IPS DF 6.9 (cell line): Measurements from ENCODE around the gene WDR70.
"Not testable (repeated sequence)": the region's sequence is repeated elsewhere in the genome, so short reads cannot be mapped to it uniquely, and the experiment has no call there.

Experiments
- DNase-seq: peaks from one replicate; pipeline ENCODE4 v3.0.0-alpha.2; 2013; ENCODE audit warnings: low read depth, low spot score
- H3K27ac ChIP-seq: one replicate; pipeline ENCODE4 v1.5.1; 2013; ENCODE audit warnings: low read length, control low read depth
- H3K27me3 ChIP-seq: 2 replicates; pipeline ENCODE4 v1.6.1; 2013; ENCODE audit warnings: mild to moderate bottlenecking, low read length; ENCODE audit not compliant: control insufficient read depth, insufficient read depth
- H3K36me3 ChIP-seq: 2 replicates; pipeline ENCODE4 v1.6.1; 2013; ENCODE audit warnings: low read length; ENCODE audit not compliant: control insufficient read depth, insufficient read depth
- H3K4me1 ChIP-seq: 2 replicates; pipeline ENCODE4 v1.6.1; 2013; ENCODE audit warnings: low read length; ENCODE audit not compliant: control insufficient read depth, insufficient read depth
- H3K4me3 ChIP-seq: 2 replicates; pipeline ENCODE4 v1.5.1; 2013; ENCODE audit warnings: mild to moderate bottlenecking, low read length
- H3K9me3 ChIP-seq: 2 replicates; pipeline ENCODE4 v1.6.1; 2013; ENCODE audit warnings: low read length, inconsistent platforms; ENCODE audit not compliant: control insufficient read depth, insufficient read depth
- WGBS: extraction: QIAGEN DNeasy Blood & Tissue Kit; methylation state at CpG from one replicate; pipeline ENCODE4 v1.1.7; 2013; ENCODE audit warnings: mixed read lengths, missing lambda C conversion rate; ENCODE audit not compliant: insufficient read length, insufficient coverage; 5-methylcytosine and 5-hydroxymethylcytosine counted together

Gene WDR70

DNA sequence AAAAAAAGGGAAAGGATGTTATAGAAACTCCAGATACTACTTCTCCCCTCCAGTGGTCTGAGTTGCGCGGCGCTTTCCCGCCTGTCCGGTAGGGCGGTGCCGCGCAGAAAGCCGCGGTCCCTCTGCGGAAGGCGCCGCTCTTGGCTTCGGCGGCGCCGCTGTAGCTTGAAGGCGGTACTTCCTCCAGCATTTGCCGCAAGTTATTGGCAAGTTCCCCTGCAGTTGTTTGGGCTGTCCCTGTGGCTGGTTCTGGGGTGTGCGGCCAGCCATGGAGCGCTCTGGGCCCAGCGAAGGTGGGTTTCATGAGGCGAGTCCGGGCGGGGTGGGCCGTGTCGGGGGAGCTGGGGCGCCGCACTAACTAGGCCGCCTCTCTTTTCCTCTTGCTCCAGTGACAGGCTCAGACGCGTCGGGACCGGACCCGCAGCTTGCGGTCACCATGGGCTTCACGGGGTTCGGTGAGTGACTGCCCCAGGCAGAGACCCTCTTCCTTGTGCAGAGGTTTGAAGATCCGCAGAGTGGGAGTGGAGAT is at the start of gene WDR70:
Gene WDR70, plus strand, starts transcription at position 219 of the 529 bp plus-strand sequence. Its CDS starts 50 bp downstream, at position 269.
- H3K4me3 ChIP-seq: peak within 1 kb of the TSS; percentile 46
- no CpG with 5 or more reads among the region's 39 CpGs for WGBS
- H3K9me3 ChIP-seq, H3K4me1 ChIP-seq, H3K27me3 ChIP-seq, H3K36me3 ChIP-seq, H3K27ac ChIP-seq: not testable (repeated sequence)
- DNase-seq: peak; percentile 67

DNA sequence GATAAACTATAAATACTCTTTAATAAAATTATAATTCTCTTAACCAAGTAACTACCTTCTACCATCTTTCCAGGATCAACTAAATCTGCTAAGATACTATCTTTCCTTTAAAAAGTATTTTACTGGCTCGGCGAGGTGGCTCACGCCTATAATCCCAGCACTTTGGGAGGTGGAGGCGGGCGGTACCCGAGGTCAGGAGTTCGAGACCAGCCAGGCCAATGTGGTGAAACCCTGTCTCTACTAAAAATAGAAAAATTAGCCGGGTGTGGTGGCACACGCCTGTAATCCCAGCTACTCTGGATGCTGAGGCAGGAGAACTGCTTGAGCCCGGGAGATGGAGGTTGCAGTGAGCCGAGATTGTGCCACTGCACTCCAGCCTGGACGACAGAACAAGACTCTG is 44.4 kb upstream of the WDR70 start:
- not testable (repeated sequence) for H3K36me3 ChIP-seq, H3K4me3 ChIP-seq, DNase-seq, H3K4me1 ChIP-seq, H3K9me3 ChIP-seq, H3K27ac ChIP-seq, H3K27me3 ChIP-seq
- no CpG with 5 or more reads among the region's 12 CpGs for WGBS

DNA sequence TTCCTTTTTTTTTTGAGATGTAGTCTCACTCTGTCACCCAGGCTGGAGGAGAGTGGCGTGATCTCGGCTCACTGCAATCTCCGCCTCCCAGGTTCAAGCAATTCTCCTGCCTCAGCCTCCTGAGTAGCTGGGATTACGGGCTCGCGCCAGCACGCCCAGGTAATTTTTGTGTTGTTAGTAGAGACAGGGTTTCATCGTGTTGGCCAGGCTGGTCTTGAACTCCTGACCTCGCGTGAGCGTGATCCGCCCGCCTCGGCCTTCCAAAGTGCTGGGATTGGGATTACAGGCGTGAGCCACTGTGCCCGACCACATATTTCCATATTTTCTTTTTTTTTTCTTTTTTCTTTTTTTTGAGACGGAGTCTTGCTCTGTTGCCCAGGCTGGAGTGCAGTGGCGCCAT is 36.4 kb upstream of the WDR70 start:
- peaks cover 13% of the 10 kb centered on the region; the same call in 1 of the 2 replicates for H3K36me3 ChIP-seq
- not testable (repeated sequence) for H3K9me3 ChIP-seq, H3K4me3 ChIP-seq, DNase-seq, H3K4me1 ChIP-seq, H3K27ac ChIP-seq, H3K27me3 ChIP-seq
- whole genome bisulfite sequencing: no CpG with 5 or more reads among the region's 18 CpGs

DNA sequence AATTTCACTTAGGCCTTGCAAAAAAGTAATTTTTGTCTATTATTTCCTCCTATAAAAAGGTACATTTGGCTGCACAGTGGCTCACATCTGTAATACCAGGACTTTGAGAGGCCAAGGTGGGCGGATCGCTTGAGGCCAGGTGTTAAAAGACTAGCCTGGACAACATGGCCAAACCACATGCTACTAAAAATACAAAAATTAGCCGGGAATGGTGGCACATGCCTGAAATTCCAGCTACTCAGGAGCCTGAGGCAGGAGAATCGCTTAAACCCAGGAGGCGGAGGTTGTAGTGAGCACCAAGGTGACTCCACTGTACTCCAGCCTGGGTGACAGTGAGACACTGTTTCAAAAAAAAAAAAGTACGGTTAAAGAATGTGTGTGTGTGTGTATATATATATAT is 24.0 kb upstream of the WDR70 start:
- no peak for DNase-seq
- Histone ChIP-seq H3K9me3 (no peaks in the 10 kb centered on the region), H3K36me3 (peaks cover 5% of the 10 kb centered on the region; the same call in 1 of the 2 replicates), H3K27me3 (no peaks in the 10 kb centered on the region), H3K4me1 (no peaks in the 10 kb centered on the region), H3K27ac (no peak overlapping the region), H3K4me3 (no peak overlapping the region)
- 100% methylated on average over 1 of the region's 6 CpGs for WGBS

DNA sequence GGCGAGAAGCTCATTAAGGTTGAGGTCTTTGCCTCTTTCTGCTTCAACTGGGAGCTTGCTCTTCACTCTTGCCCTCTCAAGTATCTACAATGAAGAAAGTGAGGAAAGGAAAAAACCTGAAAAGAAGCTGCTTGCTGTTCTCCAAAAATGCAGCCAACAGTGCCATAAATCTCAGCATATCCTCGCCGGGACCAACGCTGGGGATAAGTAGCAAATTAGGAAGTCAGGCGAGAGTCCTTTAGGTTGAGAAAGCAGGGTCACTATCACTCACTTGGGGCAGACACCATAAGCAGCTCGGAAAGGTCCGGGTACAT is 8.6 kb upstream of the WDR70 start:
- Histone ChIP-seq H3K27ac (no peak overlapping the region), H3K4me3 (peak overlapping the region; percentile 86; the same call in 1 of the 2 replicates), H3K4me1 (no peaks in the 10 kb centered on the region), H3K9me3 (no peaks in the 10 kb centered on the region), H3K27me3 (no peaks in the 10 kb centered on the region), H3K36me3 (no peaks in the 10 kb centered on the region)
- no CpG with 5 or more reads among the region's 7 CpGs for WGBS
- DNase-seq: no peak

DNA sequence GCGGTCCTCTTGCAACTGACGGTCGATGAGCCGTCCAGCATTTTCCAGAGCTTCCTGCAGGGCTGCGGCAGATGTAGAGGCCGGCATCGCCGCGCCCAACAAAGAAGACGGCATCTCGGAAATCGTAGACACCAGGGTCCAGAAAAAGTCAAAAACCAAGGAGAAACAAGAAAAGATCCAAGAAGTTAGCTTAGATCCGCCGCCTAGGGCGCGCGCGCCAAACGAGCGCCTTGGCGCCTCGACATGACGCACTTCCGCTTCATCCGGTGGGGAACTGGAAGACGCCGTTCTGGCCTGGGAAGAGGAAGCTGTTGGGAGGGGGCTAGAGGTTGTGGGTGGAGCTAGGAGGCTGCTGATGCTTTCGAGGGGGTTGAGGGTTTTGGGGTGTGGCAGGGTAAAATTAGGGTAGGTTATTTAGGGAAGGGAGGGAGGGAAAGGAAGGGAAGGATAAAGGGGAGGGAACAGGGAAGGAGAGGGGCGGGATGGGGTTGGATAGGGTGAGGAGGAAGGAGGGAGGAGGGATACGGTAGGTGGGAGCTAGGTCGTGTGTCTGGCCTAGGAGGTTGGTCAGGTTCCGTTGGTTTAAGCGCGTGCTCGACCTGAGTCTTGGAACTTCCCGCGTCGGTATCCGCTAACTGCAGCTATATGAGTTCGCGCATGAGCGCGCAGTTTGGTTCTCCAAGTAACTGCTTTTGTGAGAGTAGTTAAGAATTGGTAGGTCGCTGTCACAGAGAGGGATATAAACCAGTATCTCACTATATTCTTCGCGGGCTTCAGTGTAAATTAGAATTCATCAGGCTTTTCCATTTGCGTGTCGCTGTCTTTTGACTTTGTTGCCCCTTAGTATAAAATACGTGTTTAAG is 8.0 kb upstream of the WDR70 start, which contains the start of gene NUP155:
Gene NUP155, minus strand, starts transcription at position 243 of the 863 bp plus-strand sequence. Its CDS starts 129 bp downstream, at position 114.
- 100% methylated on average over 2 of the region's 49 CpGs for WGBS
- no peaks in the 10 kb centered on the region for H3K4me1 ChIP-seq

DNA sequence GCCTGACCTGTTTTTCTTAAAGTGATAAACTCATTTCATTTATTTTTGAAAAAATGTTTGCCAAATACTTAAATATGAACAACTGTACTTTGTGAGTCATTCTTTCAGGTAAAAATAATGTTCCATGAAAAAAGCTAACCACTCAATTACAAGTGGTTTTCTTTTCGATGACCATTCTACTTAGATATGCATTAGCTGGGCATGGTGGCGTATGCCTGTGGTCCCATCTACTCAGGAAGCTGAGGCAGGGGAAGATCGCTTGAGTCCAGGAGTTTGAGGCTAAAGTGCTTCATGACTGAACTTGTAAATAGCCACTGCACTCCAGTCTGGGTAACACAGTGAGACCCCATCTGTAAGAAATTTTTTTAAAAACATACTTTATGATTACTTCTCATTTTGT is 4.0 kb upstream of the WDR70 start:
- H3K27me3 ChIP-seq: no peaks in the 10 kb centered on the region
- H3K4me1 ChIP-seq: no peaks in the 10 kb centered on the region
- no peak overlapping the region for H3K27ac ChIP-seq
- no peak for DNase-seq
- WGBS: no CpG with 5 or more reads among the region's 3 CpGs
- no peaks in the 10 kb centered on the region for H3K9me3 ChIP-seq
- no peak overlapping the region for H3K4me3 ChIP-seq
- no peaks in the 10 kb centered on the region for H3K36me3 ChIP-seq

More for the DNA sequence above, 8.0 kb upstream of the WDR70 start, which contains the start of gene NUP155:
- Histone ChIP-seq H3K27me3 (no peaks in the 10 kb centered on the region), H3K9me3 (no peaks in the 10 kb centered on the region), H3K4me3 (peak within 1 kb of the TSS; percentile 86; the same call in 1 of the 2 replicates), H3K27ac (no peak within 1 kb of the TSS), H3K36me3 (no peaks in the 10 kb centered on the region)
- peak; percentile 97 for DNase-seq

DNA sequence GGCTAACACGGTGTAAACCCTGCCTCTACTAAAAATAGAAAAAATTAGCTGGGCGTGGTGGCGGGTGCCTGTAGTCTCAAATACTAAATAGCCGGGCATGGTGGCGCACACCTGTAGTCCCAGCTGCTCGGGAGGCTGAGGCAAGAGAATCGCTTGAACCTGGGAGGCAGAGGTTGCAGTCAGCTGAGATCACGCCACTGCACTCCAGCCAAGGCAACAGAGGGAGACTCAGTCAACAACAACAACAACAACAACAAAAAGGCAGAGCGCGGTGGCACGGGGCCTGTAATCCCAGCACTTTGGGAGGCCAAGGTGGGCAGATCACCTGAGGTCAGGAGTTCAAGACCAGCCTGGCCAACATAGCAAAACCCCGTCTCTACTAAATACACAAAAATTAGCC is 1.1 kb upstream of the WDR70 start:
- H3K9me3 ChIP-seq, DNase-seq, H3K36me3 ChIP-seq, H3K27ac ChIP-seq, H3K27me3 ChIP-seq, H3K4me1 ChIP-seq, H3K4me3 ChIP-seq: not testable (repeated sequence)
- no CpG with 5 or more reads among the region's 12 CpGs for WGBS

DNA sequence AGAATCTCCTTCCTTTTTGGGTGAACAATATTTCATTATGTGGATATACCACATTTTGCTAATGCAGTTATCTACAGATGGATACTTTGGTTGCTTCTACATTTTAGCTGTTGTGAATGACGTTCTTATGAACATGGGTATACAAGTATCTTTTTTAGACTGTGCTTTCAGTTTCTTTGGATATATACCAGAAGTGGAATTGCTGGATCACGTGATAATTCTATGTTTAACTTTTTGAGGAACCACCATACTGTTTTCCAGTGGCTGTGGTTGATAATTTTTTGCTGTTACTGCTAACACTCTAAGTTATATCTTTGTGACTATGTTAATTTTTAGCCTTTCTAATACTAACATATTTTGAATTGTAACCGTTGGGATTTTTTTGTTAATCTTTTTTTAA is 12.5 kb downstream of the WDR70 start:
- Histone ChIP-seq H3K9me3 (no peaks in the 10 kb centered on the region), H3K27me3 (no peaks in the 10 kb centered on the region), H3K27ac (no peak overlapping the region), H3K4me3 (no peak overlapping the region), H3K4me1 (no peaks in the 10 kb centered on the region), H3K36me3 (no peaks in the 10 kb centered on the region; the same call in 1 of the 2 replicates)
- DNase-seq: no peak
- no CpG with 5 or more reads among the region's 3 CpGs for WGBS

DNA sequence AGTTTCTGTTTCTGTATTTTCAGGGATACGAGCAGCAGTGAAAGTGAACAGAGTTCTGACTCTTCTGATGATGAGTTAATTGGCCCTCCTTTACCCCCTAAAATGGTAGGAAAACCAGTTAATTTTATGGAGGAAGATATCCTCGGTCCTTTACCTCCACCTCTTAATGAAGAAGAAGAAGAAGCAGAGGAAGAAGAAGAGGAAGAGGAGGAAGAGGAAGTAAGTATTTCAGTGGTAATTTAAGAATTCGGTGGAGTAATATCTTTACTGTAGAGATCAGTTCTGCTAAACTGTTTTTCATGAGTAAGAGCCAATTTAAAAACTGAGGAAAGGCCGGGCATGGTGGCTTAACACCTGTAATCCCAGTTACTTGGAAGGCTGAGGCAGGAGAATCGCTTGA is 17.2 kb downstream of the WDR70 start:
- H3K27ac ChIP-seq: no peak overlapping the region
- H3K4me1 ChIP-seq: no peaks in the 10 kb centered on the region
- WGBS: 100% methylated on average over 1 of the region's 5 CpGs
- no peaks in the 10 kb centered on the region for H3K27me3 ChIP-seq
- H3K36me3 ChIP-seq: no peaks in the 10 kb centered on the region; the same call in 1 of the 2 replicates
- no peak for DNase-seq
- H3K9me3 ChIP-seq: no peaks in the 10 kb centered on the region
- H3K4me3 ChIP-seq: no peak overlapping the region
